CD14-positive monocyte (primary cell): ENCODE results near the gene RPSA. TPM values are rescaled to one million over a fixed set of nuclear protein-coding genes. Genes with fewer than 3 reads are reported as not detected.

Experiments
- DNase-seq, 3 donors: peaks; one replicate each; pipeline ENCODE4 v3.0.0-alpha.2; 2011 to 2022
- H2AFZ ChIP-seq: 2 replicates; pipeline ENCODE4 v1.6.0; 2012; ENCODE audit warnings: mild to moderate bottlenecking, low read depth, low read length, inconsistent platforms; ENCODE audit not compliant: insufficient read depth, poor library complexity, severe bottlenecking
- H3K27ac ChIP-seq, 2 donors: 1 replicate in 1 of 2; 2 replicates in 1 of 2; pipeline ENCODE4 v1.5.1; 2012 to 2013; ENCODE audit warnings: low read length in 2 of 2, control low read depth in 1 of 2, inconsistent platforms in 1 of 2, low read depth in 1 of 2, mild to moderate bottlenecking in 1 of 2
- H3K27me3 ChIP-seq, 2 donors: one replicate each; pipeline versions ENCODE4 v1.6.0 to v1.6.1; 2011 to 2013; ENCODE audit warnings: low read length in 2 of 2; ENCODE audit not compliant: control insufficient read depth in 2 of 2, insufficient read depth in 2 of 2
- H3K36me3 ChIP-seq, 2 donors: replicated peaks in 1 of 2; 1 replicate in 1 of 2; 2 replicates in 1 of 2; pipeline versions ENCODE4 v1.5.1 to v1.6.1; 2012 to 2013; ENCODE audit warnings: low read length in 2 of 2, control low read depth in 1 of 2, inconsistent platforms in 1 of 2, mild to moderate bottlenecking in 1 of 2; ENCODE audit not compliant: insufficient read depth in 2 of 2, control insufficient read depth in 1 of 2
- H3K4me1 ChIP-seq, 2 donors: 1 replicate in 1 of 2; 2 replicates in 1 of 2; pipeline versions ENCODE4 v1.5.1 to v1.6.1; 2012 to 2013; ENCODE audit warnings: low read length in 2 of 2, control low read depth in 1 of 2, inconsistent platforms in 1 of 2, mild to moderate bottlenecking in 1 of 2, moderate library complexity in 1 of 2; ENCODE audit not compliant: insufficient read depth in 2 of 2, control insufficient read depth in 1 of 2
- H3K4me2 ChIP-seq: replicated peaks from 2 replicates; pipeline ENCODE3; 2012; ENCODE audit warnings: low read length, moderate library complexity, mild to moderate bottlenecking; ENCODE audit not compliant: poor library complexity, severe bottlenecking; ENCODE audit errors: extremely low read depth
- H3K4me3 ChIP-seq, 3 experiments: fragments of 200-600 bp in 1 of 3; sonication (generic) in 1 of 3; replicated peaks in 1 of 3; 1 replicate in 2 of 3; 2 replicates in 1 of 3; pipeline ENCODE4 v1.5.1; 2011 to 2013; ENCODE audit warnings: low read length in 3 of 3, mild to moderate bottlenecking in 3 of 3, control low read depth in 2 of 3, low read depth in 2 of 3, inconsistent platforms in 1 of 3, moderate library complexity in 1 of 3
- H3K79me2 ChIP-seq: 2 replicates; pipeline ENCODE4 v1.6.0; 2012; ENCODE audit warnings: mild to moderate bottlenecking, control low read depth, inconsistent platforms, low read length, moderate library complexity; ENCODE audit not compliant: insufficient read depth
- H3K9ac ChIP-seq: 2 replicates; pipeline ENCODE4 v1.6.0; 2017; ENCODE audit warnings: low read length, mild to moderate bottlenecking; ENCODE audit not compliant: insufficient read depth, poor library complexity, severe bottlenecking
- H3K9me3 ChIP-seq, 2 donors: replicated peaks in 1 of 2; 1 replicate in 1 of 2; 2 replicates in 1 of 2; pipeline versions ENCODE4 v1.5.1 to v1.6.1; 2012 to 2013; ENCODE audit warnings: low read length in 2 of 2, control low read depth in 1 of 2; ENCODE audit not compliant: control insufficient read depth in 1 of 2, insufficient read depth in 1 of 2
- H4K20me1 ChIP-seq: 2 replicates; pipeline ENCODE4 v1.6.0; 2012; ENCODE audit warnings: mild to moderate bottlenecking, low read length, control low read depth, moderate library complexity; ENCODE audit not compliant: insufficient read depth
- H3K27ac Mint-ChIP-seq, 7 donors: one replicate each; pipeline ENCODE4 v1.8.0; 2020; ENCODE audit warnings: mild to moderate bottlenecking in 7 of 7, mixed read lengths in 7 of 7, moderate library complexity in 6 of 7, inconsistent platforms in 2 of 7
- H3K27me3 Mint-ChIP-seq, 3 donors: one replicate each; pipeline ENCODE4 v1.8.0; 2021 to 2022; ENCODE audit warnings: low read depth in 3 of 3, mild to moderate bottlenecking in 3 of 3, mixed read lengths in 3 of 3, moderate library complexity in 3 of 3, inconsistent platforms in 1 of 3
- H3K36me3 Mint-ChIP-seq, 2 donors: one replicate each; pipeline ENCODE4 v1.8.0; 2020; ENCODE audit warnings: mixed read lengths in 2 of 2, inconsistent platforms in 1 of 2, mild to moderate bottlenecking in 1 of 2
- H3K4me1 Mint-ChIP-seq: one replicate; pipeline ENCODE4 v1.8.0; 2020; ENCODE audit warnings: mild to moderate bottlenecking, mixed read lengths
- H3K4me3 Mint-ChIP-seq, 2 donors: one replicate each; pipeline ENCODE4 v1.8.0; 2020; ENCODE audit warnings: mild to moderate bottlenecking in 2 of 2, mixed read lengths in 2 of 2, moderate library complexity in 1 of 2
- H3K9me3 Mint-ChIP-seq, 7 donors: one replicate each; pipeline ENCODE4 v1.8.0; 2020 to 2022; ENCODE audit warnings: mixed read lengths in 7 of 7, mild to moderate bottlenecking in 6 of 7, moderate library complexity in 6 of 7, inconsistent platforms in 2 of 7
- WGBS: methylation state at CpG from one replicate; pipeline ENCODE4 v1.1.5; 2013; ENCODE audit warnings: missing lambda C conversion rate; ENCODE audit not compliant: insufficient coverage; 5-methylcytosine and 5-hydroxymethylcytosine counted together
- intact Hi-C, 2 donors: fragments of 100-400 bp; cut with micrococcal nuclease; formaldehyde crosslinking; loops; one replicate each; pipeline versions ENCODE4 v1.15.0 to v1.15.1; 2023
- polyA plus RNA-seq, 3 donors: library from polyadenylated mRNA; depleted of rRNA in 1 of 3; unstranded in 2 of 3; stranded (reverse) in 1 of 3; fragments of 300-500 nt in 2 of 3; fragments of >200 nt in 1 of 3; fragmentation: Illumina TruSeq in 2 of 3; gene quantifications; 1 replicate in 2 of 3; 2 replicates in 1 of 3; pipeline ENCODE4 v1.2.3, GENCODE V29; 2012 to 2021
- TF ChIP-seq, protein P1 (sequence below): fragments of 200-600 bp; IDR thresholded peaks from one replicate; pipeline ENCODE4 v1.8.0; 2022; ENCODE audit warnings: antibody characterized with exemption, mild to moderate bottlenecking

RPSA gene
- polyA plus RNA-seq, 3 donors: 172 to 574 (median 219) TPM

DNA sequence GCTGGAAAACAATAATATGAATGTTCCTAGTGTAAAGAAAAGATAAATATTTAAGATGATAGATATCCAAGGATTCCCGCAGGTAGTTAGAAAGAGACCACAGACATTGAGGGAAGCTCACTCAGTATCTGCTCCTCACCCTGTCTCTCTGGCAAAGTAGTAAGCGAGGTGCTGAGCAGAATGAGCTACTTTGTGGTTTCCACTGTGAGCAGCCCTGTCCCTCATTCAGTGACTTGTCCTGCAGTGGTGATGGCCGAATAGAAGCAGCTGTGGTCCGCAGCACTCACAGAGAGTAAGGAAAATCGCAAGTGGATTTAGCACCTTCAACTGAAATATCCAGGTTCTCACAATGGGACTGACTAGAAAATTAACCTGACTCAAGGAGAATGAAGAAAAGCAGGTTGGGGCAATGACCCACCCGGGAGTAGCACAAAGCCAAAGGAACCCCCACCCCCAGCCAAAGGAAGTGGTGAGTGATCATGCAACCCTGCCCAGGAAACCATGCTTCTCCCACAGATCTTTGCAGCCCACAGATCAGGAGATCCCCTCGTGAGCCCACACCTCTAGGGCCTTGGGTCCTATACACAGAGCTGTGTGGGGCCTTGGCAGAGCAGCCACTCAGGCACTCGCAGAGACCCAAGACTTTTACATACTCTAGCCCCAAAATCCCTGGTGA lies 45.1 kb upstream of the RPSA start:
- Histone ChIP-seq H3K36me3 (no peaks in the 10 kb centered on the region), H3K9ac (no peak overlapping the region), H3K4me3 (no peak overlapping the region), H3K79me2 (no peaks in the 10 kb centered on the region), H3K4me1 (peaks cover 5 to 6% of the 10 kb centered on the region in 2 donors), H3K4me2 (no peak overlapping the region), H3K27ac (no peak overlapping the region), H3K9me3 (no peaks in the 10 kb centered on the region), H4K20me1 (no peaks in the 10 kb centered on the region), H2AFZ (peak overlapping the region; percentile 9), H3K27me3 (no peaks in the 10 kb centered on the region)
- TF ChIP-seq, protein P1, sequence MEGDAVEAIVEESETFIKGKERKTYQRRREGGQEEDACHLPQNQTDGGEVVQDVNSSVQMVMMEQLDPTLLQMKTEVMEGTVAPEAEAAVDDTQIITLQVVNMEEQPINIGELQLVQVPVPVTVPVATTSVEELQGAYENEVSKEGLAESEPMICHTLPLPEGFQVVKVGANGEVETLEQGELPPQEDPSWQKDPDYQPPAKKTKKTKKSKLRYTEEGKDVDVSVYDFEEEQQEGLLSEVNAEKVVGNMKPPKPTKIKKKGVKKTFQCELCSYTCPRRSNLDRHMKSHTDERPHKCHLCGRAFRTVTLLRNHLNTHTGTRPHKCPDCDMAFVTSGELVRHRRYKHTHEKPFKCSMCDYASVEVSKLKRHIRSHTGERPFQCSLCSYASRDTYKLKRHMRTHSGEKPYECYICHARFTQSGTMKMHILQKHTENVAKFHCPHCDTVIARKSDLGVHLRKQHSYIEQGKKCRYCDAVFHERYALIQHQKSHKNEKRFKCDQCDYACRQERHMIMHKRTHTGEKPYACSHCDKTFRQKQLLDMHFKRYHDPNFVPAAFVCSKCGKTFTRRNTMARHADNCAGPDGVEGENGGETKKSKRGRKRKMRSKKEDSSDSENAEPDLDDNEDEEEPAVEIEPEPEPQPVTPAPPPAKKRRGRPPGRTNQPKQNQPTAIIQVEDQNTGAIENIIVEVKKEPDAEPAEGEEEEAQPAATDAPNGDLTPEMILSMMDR: no peak
- 11% methylated on average over 3 of the region's 8 CpGs for WGBS
- H3K27me3 Mint-ChIP-seq: peaks cover 0 to 3% (median 2%) of the 10 kb centered on the region in 3 donors
- DNase-seq: no peak
- peak overlapping the region in 1 of 7 donors; percentile 26 for H3K27ac Mint-ChIP-seq
- peaks cover 0 to 1% (median 0%) of the 10 kb centered on the region in 7 donors for H3K9me3 Mint-ChIP-seq
- intact Hi-C loops: no loop called here
- H3K4me3 Mint-ChIP-seq: peak overlapping the region in 1 of 2 donors; percentile 13
- peaks cover 11% of the 10 kb centered on the region for H3K4me1 Mint-ChIP-seq
- H3K36me3 Mint-ChIP-seq: no peaks in the 10 kb centered on the region

DNA sequence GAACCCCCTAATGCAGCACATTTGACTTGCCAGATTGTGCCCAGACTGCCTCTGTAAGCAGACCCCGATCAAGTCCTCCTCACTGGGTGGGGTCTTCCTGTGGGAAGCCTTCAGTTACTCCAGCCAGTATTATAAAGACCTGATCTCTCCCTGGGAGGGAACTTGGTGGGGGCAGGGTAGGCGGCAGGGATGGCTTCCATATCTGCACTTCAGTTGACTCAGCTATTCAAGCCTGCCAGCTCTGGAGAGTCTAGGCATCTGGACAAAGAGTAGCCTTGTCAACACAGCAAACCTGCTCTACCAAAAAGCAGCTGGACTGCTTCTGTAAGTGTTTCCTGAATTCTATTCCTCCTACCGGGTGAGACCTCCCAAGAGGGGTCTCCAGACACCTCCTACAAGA lies 44.3 kb upstream of the RPSA start:
- 70% methylated on average over 2 of the region's 3 CpGs for WGBS
- TF ChIP-seq, protein P1: no peak
- no peak overlapping the region for H3K4me2 ChIP-seq
- Mint-ChIP-seq H3K9me3 (peaks cover 0 to 2% (median 0%) of the 10 kb centered on the region in 7 donors), H3K4me3 (no peak overlapping the region), H3K36me3 (no peaks in the 10 kb centered on the region), H3K27me3 (peaks cover 0 to 3% (median 2%) of the 10 kb centered on the region in 3 donors), H3K27ac (no peak overlapping the region), H3K4me1 (peaks cover 11% of the 10 kb centered on the region)
- no peak overlapping the region for H3K27ac ChIP-seq
- no peak overlapping the region for H3K4me3 ChIP-seq
- H3K9me3 ChIP-seq: no peaks in the 10 kb centered on the region
- no peaks in the 10 kb centered on the region for H3K36me3 ChIP-seq
- H4K20me1 ChIP-seq: no peaks in the 10 kb centered on the region
- no peak overlapping the region for H2AFZ ChIP-seq
- H3K9ac ChIP-seq: no peak overlapping the region
- H3K27me3 ChIP-seq: no peaks in the 10 kb centered on the region
- H3K79me2 ChIP-seq: no peaks in the 10 kb centered on the region
- DNase-seq: no peak
- intact Hi-C loops: no loop called here
- peaks cover 5 to 6% of the 10 kb centered on the region in 2 donors for H3K4me1 ChIP-seq
